Prostate gland (tissue), 2 donors: ENCODE data around the gene SEPHS1.

ENCODE experiments used
- POLR2A ChIP-seq: fragments of 450-650 bp; IDR thresholded peaks from one replicate; pipeline ENCODE4 v1.6.1; 2016; ENCODE audit warnings: antibody characterized with exemption, mild to moderate bottlenecking
- TF ChIP-seq, protein P1 (sequence below), 4 experiments: fragments of 200-600 bp in 2 of 4; fragments of 450-650 bp in 2 of 4; sonication (generic) in 2 of 4; IDR thresholded peaks; 1 replicate in 3 of 4; 2 replicates in 1 of 4; pipeline ENCODE4 v1.5.1; 2016 to 2019; ENCODE audit warnings: antibody characterized with exemption in 4 of 4, mild to moderate bottlenecking in 2 of 4, moderate library complexity in 2 of 4

DNA sequence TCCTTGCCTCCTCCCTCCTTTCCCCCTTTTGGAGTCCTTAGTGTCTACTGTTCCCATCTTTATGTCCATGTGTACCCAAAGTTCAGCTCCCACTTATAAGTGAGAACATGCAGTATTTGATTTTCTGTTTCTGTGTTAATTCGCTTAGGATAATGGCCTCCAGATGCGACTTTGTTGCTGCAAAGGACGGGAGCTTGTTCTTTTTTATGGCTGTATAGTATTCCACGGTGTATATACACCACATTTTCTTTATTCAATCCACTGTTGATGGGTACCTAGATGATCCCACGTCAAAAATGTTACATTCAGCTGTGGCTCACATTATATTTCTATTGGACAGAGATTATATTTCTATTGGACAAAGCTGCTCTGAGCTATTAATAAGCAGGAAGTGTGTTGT is 24.4 kb upstream of the SEPHS1 start:
- TF ChIP-seq, protein P1, sequence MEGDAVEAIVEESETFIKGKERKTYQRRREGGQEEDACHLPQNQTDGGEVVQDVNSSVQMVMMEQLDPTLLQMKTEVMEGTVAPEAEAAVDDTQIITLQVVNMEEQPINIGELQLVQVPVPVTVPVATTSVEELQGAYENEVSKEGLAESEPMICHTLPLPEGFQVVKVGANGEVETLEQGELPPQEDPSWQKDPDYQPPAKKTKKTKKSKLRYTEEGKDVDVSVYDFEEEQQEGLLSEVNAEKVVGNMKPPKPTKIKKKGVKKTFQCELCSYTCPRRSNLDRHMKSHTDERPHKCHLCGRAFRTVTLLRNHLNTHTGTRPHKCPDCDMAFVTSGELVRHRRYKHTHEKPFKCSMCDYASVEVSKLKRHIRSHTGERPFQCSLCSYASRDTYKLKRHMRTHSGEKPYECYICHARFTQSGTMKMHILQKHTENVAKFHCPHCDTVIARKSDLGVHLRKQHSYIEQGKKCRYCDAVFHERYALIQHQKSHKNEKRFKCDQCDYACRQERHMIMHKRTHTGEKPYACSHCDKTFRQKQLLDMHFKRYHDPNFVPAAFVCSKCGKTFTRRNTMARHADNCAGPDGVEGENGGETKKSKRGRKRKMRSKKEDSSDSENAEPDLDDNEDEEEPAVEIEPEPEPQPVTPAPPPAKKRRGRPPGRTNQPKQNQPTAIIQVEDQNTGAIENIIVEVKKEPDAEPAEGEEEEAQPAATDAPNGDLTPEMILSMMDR (IDR thresholded peaks at IDR 0.05), result no peak
- TF ChIP-seq POLR2A, result no peak
